GM12878 (cell line): ENCODE results near the gene SWI5. TPM values are rescaled to one million over a fixed set of nuclear protein-coding genes. Genes with fewer than 3 reads are reported as not detected.

ENCODE experiments used
- ATAC-seq: fragments of 200-7000 bp; cut with Tn5 transposase; 3 replicates; pipeline ENCODE4 v1.9.1; 2020; ENCODE audit warnings: mild to moderate bottlenecking, moderate library complexity
- BruUV-seq: library from RNA; stranded (reverse); fragments of 400-500 nt; replicated peaks from 2 replicates; lab custom pipeline; 2021; lab: Mats Ljungman, UMichigan
- CTCF ChIA-PET: fragments of 300-600 bp; sonication (Branson Sonifier 250); formaldehyde crosslinking; extraction: SDS; loops from one replicate; lab custom pipeline; 2021; ENCODE audit warnings: inconsistent platforms; lab: Yijun Ruan, JAX
- POLR2A ChIA-PET: fragments of 350-600 bp; formaldehyde crosslinking; extraction: SDS; loops from one replicate; lab custom pipeline; 2021; ENCODE audit warnings: inconsistent platforms; lab: Charles Lee
- RAD21 ChIA-PET: fragments of 300-600 bp; sonication (Branson Sonifier 250); formaldehyde crosslinking; loops from one replicate; lab custom pipeline; 2023; ENCODE audit warnings: antibody characterized with exemption; ENCODE audit not compliant: unreplicated experiment; lab: Charles Lee
- SMC1A ChIA-PET: fragments of 300-600 bp; sonication (Branson Sonifier 250); formaldehyde crosslinking; loops from one replicate; lab custom pipeline; 2023; ENCODE audit not compliant: unreplicated experiment, uncharacterized antibody; lab: Charles Lee
- DNase-seq: peaks from one replicate; pipeline ENCODE4 v3.0.0-alpha.2; 2011; ENCODE audit warnings: low read depth, low spot score
- FAIRE-seq: peaks from 3 replicates; lab custom pipeline; 2011; peaks lifted over from hg19 to GRCh38; lab: Jason Lieb, UNC
- H2AFZ ChIP-seq: 2 replicates; pipeline ENCODE4 v1.6.0; 2011; ENCODE audit warnings: low read depth, low read length, control low read depth; ENCODE audit not compliant: control insufficient read depth
- H3K27ac ChIP-seq: 2 replicates; pipeline ENCODE4 v1.5.1; 2011; ENCODE audit warnings: control low read depth; ENCODE audit not compliant: control insufficient read depth, insufficient read depth
- H3K27me3 ChIP-seq, 2 experiments: replicated peaks in 1 of 2; 2 replicates each; pipeline versions ENCODE4 v1.6.0 to v1.6.1; 2011; ENCODE audit warnings: low read length in 1 of 2; ENCODE audit not compliant: control insufficient read depth in 2 of 2, insufficient read depth in 2 of 2
- H3K36me3 ChIP-seq, 2 experiments: 2 replicates each; pipeline ENCODE4 v1.5.1; 2011; ENCODE audit warnings: low read length in 1 of 2; ENCODE audit not compliant: control insufficient read depth in 2 of 2, insufficient read depth in 2 of 2
- H3K4me1 ChIP-seq: 2 replicates; pipeline ENCODE4 v1.6.1; 2011; ENCODE audit warnings: mild to moderate bottlenecking, low read length, moderate library complexity, mixed read lengths; ENCODE audit not compliant: control insufficient read depth, insufficient read depth
- H3K4me2 ChIP-seq: 2 replicates; pipeline ENCODE4 v1.6.0; 2011; ENCODE audit warnings: control low read depth; ENCODE audit not compliant: control insufficient read depth, insufficient read depth
- H3K4me3 ChIP-seq: fragments of 200-600 bp; sonication (generic); 2 replicates; pipeline ENCODE4 v1.5.1; 2016
- H3K79me2 ChIP-seq: 2 replicates; pipeline ENCODE4 v1.6.0; 2011; ENCODE audit warnings: low read length; ENCODE audit not compliant: control insufficient read depth, insufficient read depth
- H3K9ac ChIP-seq: 2 replicates; pipeline ENCODE4 v1.8.0; 2011; ENCODE audit warnings: low read length, control low read depth, mixed read lengths; ENCODE audit not compliant: control insufficient read depth, insufficient read depth
- H3K9me3 ChIP-seq: replicated peaks from 3 replicates; pipeline ENCODE4 v1.5.1; 2011; ENCODE audit warnings: mild to moderate bottlenecking, low read length; ENCODE audit not compliant: control insufficient read depth, insufficient read depth
- H4K20me1 ChIP-seq: 2 replicates; pipeline ENCODE4 v1.6.0; 2011; ENCODE audit not compliant: control insufficient read depth, insufficient read depth
- CEBPB ChIP-seq, 2 experiments: fragments of 150-350 bp in 1 of 2; IDR thresholded peaks; 2 replicates each; pipeline ENCODE4 v1.6.1; 2012 to 2014; ENCODE audit warnings: low read depth in 2 of 2, low read length in 2 of 2, borderline replicate concordance in 1 of 2, inconsistent platforms in 1 of 2
- EGR1 ChIP-seq, 2 experiments: IDR thresholded peaks; 1 replicate in 1 of 2; 2 replicates in 1 of 2; pipeline ENCODE4 v1.6.1; 2011 to 2012; ENCODE audit warnings: low read depth in 2 of 2, low read length in 2 of 2, borderline replicate concordance in 1 of 2, mild to moderate bottlenecking in 1 of 2, moderate library complexity in 1 of 2
- EP300 ChIP-seq, 2 experiments: fragments of 150-350 bp in 1 of 2; IDR thresholded peaks; 2 replicates each; pipeline ENCODE4 v1.6.1; 2011 to 2012; ENCODE audit warnings: low read depth in 2 of 2, low read length in 2 of 2, borderline replicate concordance in 1 of 2, improper control_type of control experiment in 1 of 2, inconsistent platforms in 1 of 2; ENCODE audit not compliant: control insufficient read depth in 1 of 2
- EZH2 ChIP-seq: IDR thresholded peaks from 2 replicates; pipeline ENCODE4 v1.6.1; 2012; ENCODE audit warnings: low read depth, mild to moderate bottlenecking, control low read depth, inconsistent platforms, low read length, borderline replicate concordance; ENCODE audit not compliant: control insufficient read depth
- GABPA ChIP-seq: IDR thresholded peaks from 2 replicates; pipeline ENCODE4 v1.6.1; 2014; ENCODE audit warnings: antibody characterized with exemption, low read depth, mild to moderate bottlenecking, inconsistent platforms
- IKZF1 ChIP-seq: fragments of 450-650 bp; conservative IDR thresholded peaks from 2 replicates; pipeline ENCODE4 v1.6.1; 2017; ENCODE audit warnings: antibody characterized with exemption, mild to moderate bottlenecking
- IKZF2 ChIP-seq, 2 experiments: fragments of 450-650 bp; IDR thresholded peaks; 2 replicates each; pipeline ENCODE4 v1.6.1; 2017; ENCODE audit warnings: mild to moderate bottlenecking in 2 of 2, moderate library complexity in 2 of 2
- RAD51 ChIP-seq: fragments of 450-650 bp; IDR thresholded peaks from 2 replicates; pipeline ENCODE4 v1.6.1; 2016; ENCODE audit warnings: moderate library complexity, mild to moderate bottlenecking, inconsistent platforms
- RUNX3 ChIP-seq: IDR thresholded peaks from 2 replicates; pipeline ENCODE4 v1.6.1; 2012; ENCODE audit warnings: low read length, inconsistent platforms
- TCF12 ChIP-seq: IDR thresholded peaks from 2 replicates; pipeline ENCODE4 v1.6.1; 2011; ENCODE audit warnings: low read depth, mild to moderate bottlenecking, low read length
- WGBS: methylation state at CpG from one replicate; pipeline ENCODE4 v1.1.6; 2016; ENCODE audit warnings: low lambda C conversion rate; ENCODE audit not compliant: insufficient replicate concordance, insufficient coverage; ENCODE audit errors: missing lambda C conversion rate; 5-methylcytosine and 5-hydroxymethylcytosine counted together
- in situ Hi-C: fragments of 300-500 bp; cut with MboI; formaldehyde crosslinking; loops from 9 replicates; pipeline ENCODE4 v1.14.3; 2018; ENCODE audit warnings: mixed read lengths
- intact Hi-C: fragments of 100-400 bp; cut with micrococcal nuclease; formaldehyde crosslinking; loops from one replicate; pipeline ENCODE4 v1.14.2; 2022; ENCODE audit not compliant: unreplicated experiment
- polyA plus RNA-seq, 11 experiments: library from polyadenylated mRNA; depleted of rRNA in 4 of 11; unstranded in 6 of 11; stranded (reverse) in 5 of 11; fragments of >200 nt; fragmentation: Nextera tagmentation in 4 of 11; fragmentation: Illumina TruSeq in 1 of 11; extraction: Ambion mirVana in 4 of 11; extraction: Trizol in 1 of 11; gene quantifications; 1 replicate in 1 of 11; 2 replicates in 10 of 11; pipeline versions ENCODE4 v1.2.1 to v1.2.3, GENCODE V29; 2011 to 2016; ENCODE audit warnings: inconsistent platforms in 2 of 11, missing spikeins in 2 of 11, low read depth in 1 of 11
- total RNA-seq, 4 experiments: library from RNA; depleted of rRNA in 3 of 4; stranded (reverse); fragments of >200 nt in 3 of 4; fragmentation: Illumina TruSeq in 1 of 4; extraction: Trizol in 1 of 4; gene quantifications; 2 replicates each; pipeline versions ENCODE4 v1.2.1 to v1.2.3, GENCODE V29; 2013 to 2021
- TF ChIP-seq, protein P1 (sequence below): fragments of 450-650 bp; IDR thresholded peaks from 2 replicates; pipeline ENCODE4 v1.6.1; 2016; ENCODE audit warnings: mild to moderate bottlenecking
- TF ChIP-seq, protein P2 (sequence below): IDR thresholded peaks from 2 replicates; pipeline ENCODE4 v1.6.1; 2011; ENCODE audit warnings: low read depth, low read length, improper control_type of control experiment, borderline replicate concordance
- TF ChIP-seq, protein P3 (sequence below): fragments of 450-650 bp; IDR thresholded peaks from 2 replicates; pipeline ENCODE4 v1.6.1; 2017; ENCODE audit warnings: mild to moderate bottlenecking, low read depth, inconsistent platforms; ENCODE audit not compliant: poor library complexity, severe bottlenecking
- TF ChIP-seq, protein P4 (sequence below): IDR thresholded peaks from 2 replicates; pipeline ENCODE4 v1.6.1; 2012; ENCODE audit warnings: low read depth, low read length, improper control_type of control experiment

SWI5 gene
- total and polyA plus RNA-seq, 10 of the 15 experiments (the other 5 are each of a cell fraction or from before 2014, with no cell fraction given), result 13.3 to 36.2 (median 18.1) TPM

DNA sequence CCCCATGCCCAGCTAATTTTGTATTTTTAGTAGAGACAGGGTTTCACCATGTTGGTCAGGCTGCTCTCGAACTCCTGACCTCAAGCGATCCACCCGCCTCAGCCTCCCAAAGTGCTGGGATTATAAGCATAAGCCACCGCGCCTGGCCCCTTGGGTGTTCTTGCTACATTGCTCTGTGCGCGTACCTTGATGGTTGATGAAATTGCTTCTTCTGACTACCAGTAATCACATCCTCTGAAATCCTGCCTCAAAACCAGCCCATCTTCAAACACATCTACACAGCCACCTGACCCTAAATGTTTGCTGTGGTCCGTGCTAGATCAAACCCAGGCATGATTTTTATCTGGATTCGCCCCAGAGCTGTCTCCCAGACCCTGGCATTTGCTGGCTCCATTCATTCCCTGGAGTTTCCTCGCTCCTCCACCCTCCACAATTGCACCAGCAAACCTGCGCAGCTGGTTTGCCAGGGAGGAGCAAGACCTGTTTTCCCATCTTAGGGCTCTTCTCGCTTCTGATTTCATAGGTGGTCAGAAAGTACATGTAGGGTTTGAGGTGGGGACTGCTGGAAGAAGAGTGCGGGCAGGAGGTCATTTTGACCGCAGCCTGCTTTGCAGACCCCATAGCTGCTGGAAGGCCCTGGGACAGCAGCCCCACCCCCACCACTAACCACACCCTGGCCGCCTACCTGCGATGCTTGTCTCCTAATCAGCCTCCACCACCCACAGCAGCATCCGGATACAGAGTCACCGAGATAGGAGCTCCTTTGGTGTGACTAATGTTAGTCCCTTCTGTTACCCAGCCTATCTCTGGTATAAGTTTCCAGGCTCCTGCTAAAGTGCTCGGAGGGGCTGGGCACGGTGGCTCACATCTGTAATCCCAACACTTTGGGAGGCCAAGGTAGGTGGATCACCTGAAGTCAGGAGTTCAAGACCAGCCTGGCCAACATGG is 22.7 kb downstream of the SWI5 start (continued):
- no peak for TF ChIP-seq IKZF2 (IDR thresholded peaks at IDR 0.05)
- TF ChIP-seq RAD51, result no peak
- no peak for TF ChIP-seq GABPA
- TF ChIP-seq EP300 (IDR thresholded peaks at IDR 0.05; ENCODE audit: borderline replicate concordance in 1 of 2, control insufficient read depth in 1 of 2, low read depth in 2 of 2, low read length in 2 of 2), result no peak
- TF ChIP-seq, protein P1, sequence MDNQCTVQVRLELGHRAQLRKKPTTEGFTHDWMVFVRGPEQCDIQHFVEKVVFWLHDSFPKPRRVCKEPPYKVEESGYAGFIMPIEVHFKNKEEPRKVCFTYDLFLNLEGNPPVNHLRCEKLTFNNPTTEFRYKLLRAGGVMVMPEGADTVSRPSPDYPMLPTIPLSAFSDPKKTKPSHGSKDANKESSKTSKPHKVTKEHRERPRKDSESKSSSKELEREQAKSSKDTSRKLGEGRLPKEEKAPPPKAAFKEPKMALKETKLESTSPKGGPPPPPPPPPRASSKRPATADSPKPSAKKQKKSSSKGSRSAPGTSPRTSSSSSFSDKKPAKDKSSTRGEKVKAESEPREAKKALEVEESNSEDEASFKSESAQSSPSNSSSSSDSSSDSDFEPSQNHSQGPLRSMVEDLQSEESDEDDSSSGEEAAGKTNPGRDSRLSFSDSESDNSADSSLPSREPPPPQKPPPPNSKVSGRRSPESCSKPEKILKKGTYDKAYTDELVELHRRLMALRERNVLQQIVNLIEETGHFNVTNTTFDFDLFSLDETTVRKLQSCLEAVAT, result no peak

GRCh38 chr9:128304136-128304970 is 28.3 kb downstream of the SWI5 start:
- intact Hi-C loops (no loop called here), in situ Hi-C loops (no loop called here)
- POLR2A ChIA-PET, result interaction anchor here (0.6 kb wide), 2 partner anchors 8 to 363 kb away, joined by 3 read pairs; no protein-coding TSS in a partner anchor
- 90% methylated on average over 7 of the region's 9 CpGs for WGBS
- SMC1A ChIA-PET, result interaction anchor here (1.4 kb wide), 1 partner anchor 19 kb away, joined by 3 read pairs; no protein-coding TSS in a partner anchor
- Histone ChIP-seq H3K27ac (no peak overlapping the region), H3K27me3 (no peaks in the 10 kb centered on the region), H3K79me2 (no peaks in the 10 kb centered on the region), H3K4me1 (no peaks in the 10 kb centered on the region), H3K9me3 (no peaks in the 10 kb centered on the region), H3K36me3 (peaks cover 0 to 1% of the 10 kb centered on the region in 2 experiments; a peak in 2 of 4 replicates), H3K4me2 (no peak overlapping the region), H2AFZ (no peak overlapping the region), H3K4me3 (no peak overlapping the region), H3K9ac (no peak overlapping the region), H4K20me1 (no peaks in the 10 kb centered on the region)
- RAD21 ChIA-PET, result no interaction called here
- BruUV-seq, result no TSS peak
- DNase-seq (no peak), ATAC-seq (no peak), FAIRE-seq (no peak)
- CTCF ChIA-PET, result interaction anchor here (0.9 to 2.6 kb wide), 3 partner anchors 9 to 37 kb away, joined by 3 to 9 read pairs (median 5); no protein-coding TSS in a partner anchor
- TF ChIP-seq EGR1 (IDR thresholded peaks at IDR 0.05; ENCODE audit: borderline replicate concordance in 1 of 2, low read depth in 2 of 2, low read length in 2 of 2) (no peak), RUNX3 (no peak), CEBPB (IDR thresholded peaks at IDR 0.05; ENCODE audit: borderline replicate concordance in 1 of 2, low read depth in 2 of 2, low read length in 2 of 2) (no peak), TCF12 (no peak), EZH2 (no peak), IKZF1 (no peak)
- TF ChIP-seq, protein P2, sequence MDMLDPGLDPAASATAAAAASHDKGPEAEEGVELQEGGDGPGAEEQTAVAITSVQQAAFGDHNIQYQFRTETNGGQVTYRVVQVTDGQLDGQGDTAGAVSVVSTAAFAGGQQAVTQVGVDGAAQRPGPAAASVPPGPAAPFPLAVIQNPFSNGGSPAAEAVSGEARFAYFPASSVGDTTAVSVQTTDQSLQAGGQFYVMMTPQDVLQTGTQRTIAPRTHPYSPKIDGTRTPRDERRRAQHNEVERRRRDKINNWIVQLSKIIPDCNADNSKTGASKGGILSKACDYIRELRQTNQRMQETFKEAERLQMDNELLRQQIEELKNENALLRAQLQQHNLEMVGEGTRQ, result no peak
- TF ChIP-seq, protein P3, sequence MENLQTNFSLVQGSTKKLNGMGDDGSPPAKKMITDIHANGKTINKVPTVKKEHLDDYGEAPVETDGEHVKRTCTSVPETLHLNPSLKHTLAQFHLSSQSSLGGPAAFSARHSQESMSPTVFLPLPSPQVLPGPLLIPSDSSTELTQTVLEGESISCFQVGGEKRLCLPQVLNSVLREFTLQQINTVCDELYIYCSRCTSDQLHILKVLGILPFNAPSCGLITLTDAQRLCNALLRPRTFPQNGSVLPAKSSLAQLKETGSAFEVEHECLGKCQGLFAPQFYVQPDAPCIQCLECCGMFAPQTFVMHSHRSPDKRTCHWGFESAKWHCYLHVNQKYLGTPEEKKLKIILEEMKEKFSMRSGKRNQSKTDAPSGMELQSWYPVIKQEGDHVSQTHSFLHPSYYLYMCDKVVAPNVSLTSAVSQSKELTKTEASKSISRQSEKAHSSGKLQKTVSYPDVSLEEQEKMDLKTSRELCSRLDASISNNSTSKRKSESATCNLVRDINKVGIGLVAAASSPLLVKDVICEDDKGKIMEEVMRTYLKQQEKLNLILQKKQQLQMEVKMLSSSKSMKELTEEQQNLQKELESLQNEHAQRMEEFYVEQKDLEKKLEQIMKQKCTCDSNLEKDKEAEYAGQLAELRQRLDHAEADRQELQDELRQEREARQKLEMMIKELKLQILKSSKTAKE, result no peak
- TF ChIP-seq, protein P4, sequence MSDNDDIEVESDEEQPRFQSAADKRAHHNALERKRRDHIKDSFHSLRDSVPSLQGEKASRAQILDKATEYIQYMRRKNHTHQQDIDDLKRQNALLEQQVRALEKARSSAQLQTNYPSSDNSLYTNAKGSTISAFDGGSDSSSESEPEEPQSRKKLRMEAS, result no peak
